NT2/D1 (cell line): ENCODE results near the gene SSX4B.
"Not testable (repeated sequence)": the region's sequence is repeated elsewhere in the genome, so short reads cannot be mapped to it uniquely, and the experiment has no call there.

Source experiments
- SUZ12 ChIP-seq: IDR thresholded peaks from 2 replicates; pipeline ENCODE4 v1.6.1; 2011; ENCODE audit not compliant: insufficient read length, insufficient read depth; ENCODE audit errors: extremely low read depth
- YY1 ChIP-seq: IDR thresholded peaks from 2 replicates; pipeline ENCODE4 v1.6.1; 2011; ENCODE audit not compliant: insufficient read length, insufficient read depth
- ZNF274 ChIP-seq: IDR thresholded peaks from 2 replicates; pipeline ENCODE4 v1.6.1; 2011; ENCODE audit warnings: mild to moderate bottlenecking, low read depth, low read length

GRCh38 chrX:48427027-48427716, 15.4 kb upstream of the SSX4B start:
- TF ChIP-seq ZNF274, YY1, SUZ12: not testable (repeated sequence)
